ENCODE measurements around the gene RPA3. TPM values are rescaled to one million over a fixed set of nuclear protein-coding genes. Genes with fewer than 3 reads are reported as not detected.

RPA3 gene
- total RNA-seq, 6 experiments from 2014 or later: 11.3 to 22.3 (median 21.4) TPM

- H3K27ac ChIP-seq: no peak overlapping the region
- H3K4me1 ChIP-seq: no peaks in the 10 kb centered on the region
- ATAC-seq (no peak), DNase-seq (no peak)
- H3K36me3 ChIP-seq: no peaks in the 10 kb centered on the region
- H3K4me3 ChIP-seq: no peak overlapping the region
- 97% methylated on average over 8 of the region's 12 CpGs for WGBS (ENCODE audit: insufficient coverage, low coverage, low lambda C conversion rate, missing lambda C conversion rate)
- intact Hi-C loops (cut with DNase I): no loop called here
- no peak for TF ChIP-seq POLR2A (IDR thresholded peaks at IDR 0.05)
- TF ChIP-seq CTCF (IDR thresholded peaks at IDR 0.05): no peak
- no peaks in the 10 kb centered on the region for H3K27me3 ChIP-seq
- H3K9me3 ChIP-seq: no peaks in the 10 kb centered on the region
Measured at GRCh38 chr7:7742223-7742622, 23.8 kb upstream of the RPA3 start.

GRCh38 chr7:7740037-7740355, 21.6 kb upstream of the RPA3 start:
- ATAC-seq: no peak
- no peak for DNase-seq
- TF ChIP-seq CTCF (IDR thresholded peaks at IDR 0.05) (no peak), POLR2A (IDR thresholded peaks at IDR 0.05) (no peak)
- Histone ChIP-seq H3K4me3 (no peak overlapping the region), H3K4me1 (no peaks in the 10 kb centered on the region), H3K36me3 (no peaks in the 10 kb centered on the region), H3K9me3 (no peaks in the 10 kb centered on the region), H3K27ac (no peak overlapping the region), H3K27me3 (no peaks in the 10 kb centered on the region)
- WGBS (ENCODE audit: insufficient coverage, low coverage, low lambda C conversion rate, missing lambda C conversion rate): 88% methylated on average over 2 of the region's 2 CpGs
- intact Hi-C loops (cut with DNase I): no loop called here

- intact Hi-C loops (cut with DNase I): no loop called here
- TF ChIP-seq CTCF (IDR thresholded peaks at IDR 0.05) (no peak), POLR2A (IDR thresholded peaks at IDR 0.05) (no peak)
- 57% methylated on average over 4 of the region's 4 CpGs for WGBS (ENCODE audit: insufficient coverage, low coverage, low lambda C conversion rate, missing lambda C conversion rate)
- Histone ChIP-seq H3K4me1 (no peaks in the 10 kb centered on the region), H3K4me3 (no peak overlapping the region), H3K36me3 (no peaks in the 10 kb centered on the region), H3K27ac (no peak overlapping the region), H3K9me3 (no peaks in the 10 kb centered on the region), H3K27me3 (no peaks in the 10 kb centered on the region)
- ATAC-seq (no peak), DNase-seq (no peak)
Measured at GRCh38 chr7:7739204-7740036, 21.0 kb upstream of the RPA3 start.

GRCh38 chr7:7738622-7739021, 20.2 kb upstream of the RPA3 start:
- Histone ChIP-seq H3K9me3 (no peaks in the 10 kb centered on the region), H3K36me3 (no peaks in the 10 kb centered on the region), H3K27me3 (no peaks in the 10 kb centered on the region), H3K4me3 (no peak overlapping the region), H3K27ac (no peak overlapping the region), H3K4me1 (no peaks in the 10 kb centered on the region)
- no peak for TF ChIP-seq CTCF (IDR thresholded peaks at IDR 0.05)
- no peak for TF ChIP-seq POLR2A (IDR thresholded peaks at IDR 0.05)
- 90% methylated on average over 3 of the region's 3 CpGs for WGBS (ENCODE audit: insufficient coverage, low coverage, low lambda C conversion rate, missing lambda C conversion rate)
- intact Hi-C loops (cut with DNase I): no loop called here
- DNase-seq: no peak
- no peak for ATAC-seq

Data from right lobe of liver (tissue), 6 donors.